IMR-90 (cell line): Measurements from ENCODE around the gene LRRK2. TPM values are rescaled to one million over a fixed set of nuclear protein-coding genes. Genes with fewer than 3 reads are reported as not detected.

Source experiments
- ATAC-seq: fragments of 200-7000 bp; cut with Tn5 transposase; 2 replicates; pipeline ENCODE4 v1.9.1; 2020; ENCODE audit warnings: low read depth, mild to moderate bottlenecking, moderate library complexity
- BruUV-seq: library from RNA; stranded (reverse); fragments of 400-500 nt; replicated peaks from 2 replicates; lab custom pipeline; 2021; lab: Mats Ljungman, UMichigan
- CTCF ChIA-PET: fragments of 300-600 bp; formaldehyde crosslinking; extraction: SDS; loops from one replicate; lab custom pipeline; 2021; ENCODE audit warnings: antibody characterized with exemption; lab: Yijun Ruan, JAX
- POLR2A ChIA-PET: fragments of 300-600 bp; sonication (Branson Sonifier 250); formaldehyde crosslinking; loops from one replicate; lab custom pipeline; 2022; ENCODE audit warnings: antibody characterized with exemption; ENCODE audit not compliant: unreplicated experiment; lab: Charles Lee
- DNase-seq: peaks from one replicate; pipeline ENCODE4 v3.0.0; 2013
- H2AFZ ChIP-seq: replicated peaks from 2 replicates; pipeline ENCODE3; 2013; ENCODE audit warnings: low read length, mild to moderate bottlenecking; ENCODE audit not compliant: poor library complexity
- H2AK5ac ChIP-seq: 2 replicates; pipeline ENCODE4 v1.6.1; 2013; ENCODE audit warnings: low read depth, low read length, inconsistent platforms
- H2AK9ac ChIP-seq: replicated peaks from 2 replicates; pipeline ENCODE3; 2013; ENCODE audit warnings: mild to moderate bottlenecking, low read depth, low read length, moderate library complexity; ENCODE audit not compliant: poor library complexity
- H2BK120ac ChIP-seq: 2 replicates; pipeline ENCODE4 v1.6.1; 2013; ENCODE audit warnings: low read depth, low read length, inconsistent platforms
- H2BK15ac ChIP-seq: 3 replicates; pipeline ENCODE4 v1.6.1; 2013; ENCODE audit warnings: low read depth, low read length, inconsistent platforms
- H2BK20ac ChIP-seq: 2 replicates; pipeline ENCODE4 v1.6.1; 2013; ENCODE audit warnings: low read depth, mild to moderate bottlenecking, inconsistent platforms, low read length, moderate library complexity
- H2BK5ac ChIP-seq: 2 replicates; pipeline ENCODE4 v1.6.1; 2013; ENCODE audit warnings: mild to moderate bottlenecking, low read depth, low read length, inconsistent platforms; ENCODE audit not compliant: poor library complexity, severe bottlenecking
- H3K14ac ChIP-seq: replicated peaks from 2 replicates; pipeline ENCODE4 v1.6.1; 2013; ENCODE audit warnings: low read depth, low read length, inconsistent platforms
- H3K18ac ChIP-seq: 2 replicates; pipeline ENCODE4 v1.6.1; 2013; ENCODE audit warnings: low read depth, low read length, control low read depth
- H3K23ac ChIP-seq: 2 replicates; pipeline ENCODE4 v1.6.1; 2013; ENCODE audit warnings: low read depth, low read length, inconsistent platforms
- H3K27ac ChIP-seq: 2 replicates; pipeline ENCODE4 v1.5.1; 2013; ENCODE audit warnings: mild to moderate bottlenecking, control low read depth, low read length; ENCODE audit not compliant: insufficient read depth
- H3K27me3 ChIP-seq: 2 replicates; pipeline ENCODE4 v1.6.1; 2013; ENCODE audit warnings: low read length; ENCODE audit not compliant: control insufficient read depth, insufficient read depth
- H3K36me3 ChIP-seq: 2 replicates; pipeline ENCODE4 v1.6.1; 2013; ENCODE audit warnings: low read length, mixed read lengths; ENCODE audit not compliant: control insufficient read depth, insufficient read depth
- H3K4ac ChIP-seq: 2 replicates; pipeline ENCODE4 v1.6.1; 2013; ENCODE audit warnings: low read depth, low read length, inconsistent platforms
- H3K4me1 ChIP-seq: 2 replicates; pipeline ENCODE4 v1.6.1; 2013; ENCODE audit warnings: low read length, mixed read lengths; ENCODE audit not compliant: control insufficient read depth, insufficient read depth
- H3K4me2 ChIP-seq: 2 replicates; pipeline ENCODE4 v1.6.1; 2013; ENCODE audit warnings: low read depth, mild to moderate bottlenecking, control low read depth, low read length, moderate library complexity
- H3K4me3 ChIP-seq: 2 replicates; pipeline ENCODE4 v1.5.1; 2013; ENCODE audit warnings: low read depth, mild to moderate bottlenecking, control low read depth, low read length, moderate library complexity; ENCODE audit not compliant: insufficient read depth
- H3K56ac ChIP-seq: 2 replicates; pipeline ENCODE4 v1.6.1; 2013; ENCODE audit warnings: low read length, inconsistent platforms; ENCODE audit not compliant: insufficient read depth; ENCODE audit errors: extremely low read depth
- H3K79me1 ChIP-seq, 2 experiments: 2 replicates each; pipeline ENCODE4 v1.6.1; 2013; ENCODE audit warnings: low read length in 2 of 2, inconsistent platforms in 1 of 2, low read depth in 1 of 2
- H3K9ac ChIP-seq: 2 replicates; pipeline ENCODE4 v1.6.1; 2013; ENCODE audit warnings: low read depth, low read length, control low read depth
- H3K9me1 ChIP-seq: 2 replicates; pipeline ENCODE4 v1.6.1; 2013; ENCODE audit warnings: low read length, inconsistent platforms; ENCODE audit not compliant: insufficient read depth
- H3K9me3 ChIP-seq: 2 replicates; pipeline ENCODE4 v1.6.1; 2013; ENCODE audit warnings: low read length; ENCODE audit not compliant: control insufficient read depth, insufficient read depth
- H4K20me1 ChIP-seq: 2 replicates; pipeline ENCODE4 v1.6.1; 2013; ENCODE audit warnings: low read length, inconsistent platforms; ENCODE audit not compliant: insufficient read depth
- H4K5ac ChIP-seq: 2 replicates; pipeline ENCODE4 v1.6.1; 2013; ENCODE audit warnings: mild to moderate bottlenecking, low read depth, low read length, control low read depth
- H4K8ac ChIP-seq, 2 experiments: 2 replicates each; pipeline ENCODE4 v1.6.1; 2013; ENCODE audit warnings: low read depth in 2 of 2, low read length in 2 of 2, control low read depth in 1 of 2, inconsistent platforms in 1 of 2
- H4K91ac ChIP-seq: 2 replicates; pipeline ENCODE4 v1.6.1; 2013; ENCODE audit warnings: low read depth, low read length, inconsistent platforms; ENCODE audit not compliant: insufficient read depth
- BHLHE40 ChIP-seq: fragments of 150-350 bp; IDR thresholded peaks from 2 replicates; pipeline ENCODE4 v1.6.1; 2016; ENCODE audit warnings: mild to moderate bottlenecking, low read depth, low read length
- CEBPB ChIP-seq: IDR thresholded peaks from 2 replicates; pipeline ENCODE4 v1.6.1; 2012; ENCODE audit warnings: low read depth, low read length, improper control_type of control experiment
- CHD1 ChIP-seq: IDR thresholded peaks from 2 replicates; pipeline ENCODE4 v1.6.1; 2012; ENCODE audit warnings: low read depth, low read length, improper control_type of control experiment
- FOS ChIP-seq: fragments of 150-350 bp; IDR thresholded peaks from 2 replicates; pipeline ENCODE4 v1.6.1; 2016; ENCODE audit warnings: low read depth, low read length
- MAFK ChIP-seq: IDR thresholded peaks from 2 replicates; pipeline ENCODE4 v1.6.1; 2012; ENCODE audit warnings: low read depth, low read length, improper control_type of control experiment
- MXI1 ChIP-seq: IDR thresholded peaks from 2 replicates; pipeline ENCODE4 v1.6.1; 2012; ENCODE audit warnings: low read depth, mild to moderate bottlenecking, low read length, moderate library complexity, borderline replicate concordance
- NFE2L2 ChIP-seq: fragments of 150-350 bp; IDR thresholded peaks from 2 replicates; pipeline ENCODE4 v1.6.1; 2016; ENCODE audit warnings: low read depth, mild to moderate bottlenecking, low read length
- POLR2A ChIP-seq: IDR thresholded peaks from 2 replicates; pipeline ENCODE4 v1.6.1; 2012; ENCODE audit warnings: mild to moderate bottlenecking, low read depth, low read length
- RAD21 ChIP-seq: IDR thresholded peaks from 2 replicates; pipeline ENCODE4 v1.6.1; 2012; ENCODE audit warnings: low read length, improper control_type of control experiment
- RCOR1 ChIP-seq: IDR thresholded peaks from 2 replicates; pipeline ENCODE4 v1.6.1; 2012; ENCODE audit warnings: mild to moderate bottlenecking, low read length, improper control_type of control experiment; ENCODE audit not compliant: insufficient replicate concordance
- RFX5 ChIP-seq: IDR thresholded peaks from 2 replicates; pipeline ENCODE4 v1.8.0; 2012; ENCODE audit warnings: low read depth, mild to moderate bottlenecking, low read length, moderate library complexity
- SMC3 ChIP-seq: fragments of 150-350 bp; IDR thresholded peaks from 2 replicates; pipeline ENCODE4 v1.6.1; 2016; ENCODE audit warnings: low read depth, mild to moderate bottlenecking, antibody characterized with exemption, low read length, moderate library complexity
- USF2 ChIP-seq: fragments of 150-350 bp; IDR thresholded peaks from 2 replicates; pipeline ENCODE4 v1.6.1; 2017; ENCODE audit warnings: mild to moderate bottlenecking, antibody characterized with exemption, low read length, low read depth
- WGBS, 2 experiments: methylation state at CpG; one replicate each; pipeline versions ENCODE4 v1.1.5 to v1.1.7; 2013; ENCODE audit warnings: missing lambda C conversion rate in 2 of 2; ENCODE audit not compliant: insufficient read length in 1 of 2; ENCODE audit errors: extremely low coverage in 2 of 2; 5-methylcytosine and 5-hydroxymethylcytosine counted together
- dilution Hi-C: fragments of 300-500 bp; cut with HindIII; formaldehyde crosslinking; loops from one replicate; pipeline ENCODE4 v1.14.3; 2018; ENCODE audit warnings: low sequenced_read_pairs; ENCODE audit not compliant: unreplicated experiment
- in situ Hi-C: fragments of 300-500 bp; cut with MboI; formaldehyde crosslinking; loops from 3 replicates; pipeline ENCODE4 v1.14.3; 2019; ENCODE audit warnings: low sequenced_read_pairs, inconsistent platforms, mixed read lengths
- intact Hi-C: fragments of 100-400 bp; cut with micrococcal nuclease; formaldehyde crosslinking; loops from 2 replicates; pipeline ENCODE4 v1.10.0; 2022
- polyA plus RNA-seq, 3 experiments: library from polyadenylated mRNA; depleted of rRNA; stranded (reverse); fragments of >200 nt; gene quantifications; 2 replicates each; pipeline ENCODE4 v1.2.3, GENCODE V29; 2012; ENCODE audit warnings: low replicate concordance in 1 of 3
- total RNA-seq: library from RNA; depleted of rRNA; stranded (reverse); fragments of >200 nt; gene quantifications from 2 replicates; pipeline ENCODE4 v1.2.3, GENCODE V29; 2012
- TF ChIP-seq, protein P1 (sequence below): fragments of 150-350 bp; IDR thresholded peaks from 2 replicates; pipeline ENCODE4 v1.6.1; 2016; ENCODE audit warnings: low read depth, mild to moderate bottlenecking, low read length, moderate library complexity, borderline replicate concordance

LRRK2 gene
- total and polyA plus RNA-seq, 2 of the 4 experiments (the other 2 are of a cell fraction), result 0.17 to 0.54 TPM

DNA sequence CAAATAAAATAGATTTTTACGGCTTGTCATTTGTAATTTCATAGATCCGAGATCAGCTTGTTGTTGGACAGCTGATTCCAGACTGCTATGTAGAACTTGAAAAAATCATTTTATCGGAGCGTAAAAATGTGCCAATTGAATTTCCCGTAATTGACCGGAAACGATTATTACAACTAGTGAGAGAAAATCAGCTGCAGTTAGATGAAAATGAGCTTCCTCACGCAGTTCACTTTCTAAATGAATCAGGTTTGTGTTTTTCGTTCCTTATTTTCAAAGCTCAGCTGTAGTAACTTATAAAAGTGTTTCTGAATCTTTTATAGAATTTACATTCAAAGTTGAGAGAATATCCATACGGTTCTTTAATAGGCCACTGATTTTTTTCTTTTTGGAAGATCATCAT, 89.1 kb downstream of the LRRK2 start:
- H3K14ac ChIP-seq, result no peak overlapping the region
- CTCF ChIA-PET, result no interaction called here
- H4K8ac ChIP-seq, result no peak overlapping the region
- H3K4ac ChIP-seq, result no peak overlapping the region
- no peak overlapping the region for H3K27ac ChIP-seq
- no peak overlapping the region for H2AFZ ChIP-seq
- H3K56ac ChIP-seq, result no peak overlapping the region
- H2BK120ac ChIP-seq, result no peak overlapping the region
- dilution Hi-C loops (no loop called here), in situ Hi-C loops (loop anchor here (5.0 kb wide), 1 partner anchor 162 kb away; no protein-coding TSS in a partner anchor), intact Hi-C loops (loop anchor here (1.0 to 10.0 kb wide), 2 partner anchors 162 to 549 kb away; no protein-coding TSS in a partner anchor)
- H3K23ac ChIP-seq, result no peak overlapping the region
- ATAC-seq (no peak), DNase-seq (no peak)
- no peak overlapping the region for H2AK9ac ChIP-seq
- no peak overlapping the region for H2AK5ac ChIP-seq
- H4K20me1 ChIP-seq, result no peaks in the 10 kb centered on the region
- no peak overlapping the region for H3K18ac ChIP-seq
- H3K4me3 ChIP-seq, result no peak overlapping the region
- H3K79me1 ChIP-seq, result no peaks in the 10 kb centered on the region
- no peaks in the 10 kb centered on the region for H3K4me1 ChIP-seq
- no peak for TF ChIP-seq FOS
- no peak for TF ChIP-seq BHLHE40
- no peak for TF ChIP-seq CEBPB
- no peak for TF ChIP-seq MAFK
- TF ChIP-seq CHD1, result no peak
- TF ChIP-seq RCOR1, result no peak
- TF ChIP-seq RFX5, result no peak
- TF ChIP-seq, protein P1, sequence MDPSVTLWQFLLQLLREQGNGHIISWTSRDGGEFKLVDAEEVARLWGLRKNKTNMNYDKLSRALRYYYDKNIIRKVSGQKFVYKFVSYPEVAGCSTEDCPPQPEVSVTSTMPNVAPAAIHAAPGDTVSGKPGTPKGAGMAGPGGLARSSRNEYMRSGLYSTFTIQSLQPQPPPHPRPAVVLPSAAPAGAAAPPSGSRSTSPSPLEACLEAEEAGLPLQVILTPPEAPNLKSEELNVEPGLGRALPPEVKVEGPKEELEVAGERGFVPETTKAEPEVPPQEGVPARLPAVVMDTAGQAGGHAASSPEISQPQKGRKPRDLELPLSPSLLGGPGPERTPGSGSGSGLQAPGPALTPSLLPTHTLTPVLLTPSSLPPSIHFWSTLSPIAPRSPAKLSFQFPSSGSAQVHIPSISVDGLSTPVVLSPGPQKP, result no peak
- no peak for TF ChIP-seq MXI1
- no peak for TF ChIP-seq RAD21
- TF ChIP-seq USF2, result no peak
- TF ChIP-seq SMC3, result no peak
- TF ChIP-seq NFE2L2, result no peak
- no peak for TF ChIP-seq POLR2A
- H2BK5ac ChIP-seq, result no peak overlapping the region
- no CpG with 5 or more reads among the region's 10 CpGs for WGBS, 2 experiments
- no peak overlapping the region for H2BK20ac ChIP-seq
- no peak overlapping the region for H3K4me2 ChIP-seq
- H3K36me3 ChIP-seq, result no peaks in the 10 kb centered on the region
- H3K27me3 ChIP-seq, result no peaks in the 10 kb centered on the region
- no peaks in the 10 kb centered on the region for H3K9me1 ChIP-seq
- POLR2A ChIA-PET, result no interaction called here
- H4K5ac ChIP-seq, result no peak overlapping the region
- BruUV-seq, result no TSS peak
- no peak overlapping the region for H4K91ac ChIP-seq
- no peak overlapping the region for H2BK15ac ChIP-seq
- no peaks in the 10 kb centered on the region for H3K9me3 ChIP-seq
- no peak overlapping the region for H3K9ac ChIP-seq
